Left renal cortex interstitium (tissue), 4 donors: Measurements from ENCODE around the gene SRRT. TPM values are rescaled to one million over a fixed set of nuclear protein-coding genes. Genes with fewer than 3 reads are reported as not detected.
"Not testable (repeated sequence)": the region's sequence is repeated elsewhere in the genome, so short reads cannot be mapped to it uniquely, and the experiment has no call there.

ENCODE experiments used
- DNase-seq, 4 donors: peaks; one replicate each; pipeline ENCODE4 v3.0.0-alpha.2; 2013; ENCODE audit warnings: low read depth in 4 of 4, low spot score in 2 of 4, missing footprints in 1 of 4
- polyA plus RNA-seq, 4 donors: library from polyadenylated mRNA; unstranded; fragments of 120-200 nt; gene quantifications; one replicate each; pipeline ENCODE4 v1.2.1, GENCODE V29; 2013; ENCODE audit not compliant: insufficient read length in 4 of 4

The SRRT gene
- polyA plus RNA-seq, 4 donors = 144 to 219 (median 178) TPM

DNA sequence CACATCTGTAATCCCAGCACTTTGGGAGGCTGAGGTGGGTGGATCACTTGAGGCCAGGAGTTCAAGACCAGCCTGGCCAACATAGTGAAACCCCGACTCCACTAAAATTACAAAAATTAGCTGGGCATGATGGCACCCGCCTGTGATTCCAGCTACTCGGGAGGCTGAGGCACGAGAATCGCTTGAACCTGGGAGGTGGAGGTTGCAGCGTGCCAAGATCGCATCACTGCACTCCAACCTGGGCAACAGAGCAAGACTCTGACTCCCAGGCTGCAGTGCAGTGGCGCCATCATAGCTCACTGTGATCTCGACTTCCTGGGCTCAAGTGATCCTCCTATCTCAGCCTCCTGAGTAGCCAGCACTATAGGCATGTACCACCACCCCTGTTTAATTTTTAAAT lies 20.0 kb upstream of the SRRT start:
- DNase-seq = not testable (repeated sequence)

DNA sequence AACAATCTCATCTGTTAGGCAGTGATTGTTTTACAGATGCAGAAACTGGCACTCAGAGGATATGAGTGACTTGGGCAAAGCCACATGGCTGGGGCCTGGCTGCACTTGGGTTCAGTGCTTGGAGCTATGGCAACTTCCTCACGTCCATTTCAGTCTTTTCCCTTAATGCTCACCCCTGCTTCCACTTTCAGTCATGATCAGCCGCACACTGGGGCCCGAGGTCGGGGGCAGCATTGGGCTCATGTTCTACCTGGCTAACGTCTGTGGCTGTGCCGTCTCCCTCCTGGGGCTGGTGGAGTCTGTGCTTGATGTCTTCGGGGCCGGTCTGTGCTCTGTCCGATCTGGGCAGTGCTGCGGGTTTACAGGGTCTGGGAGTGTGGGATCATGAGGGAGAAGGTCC lies 19.4 kb upstream of the SRRT start:
- no peak for DNase-seq

DNA sequence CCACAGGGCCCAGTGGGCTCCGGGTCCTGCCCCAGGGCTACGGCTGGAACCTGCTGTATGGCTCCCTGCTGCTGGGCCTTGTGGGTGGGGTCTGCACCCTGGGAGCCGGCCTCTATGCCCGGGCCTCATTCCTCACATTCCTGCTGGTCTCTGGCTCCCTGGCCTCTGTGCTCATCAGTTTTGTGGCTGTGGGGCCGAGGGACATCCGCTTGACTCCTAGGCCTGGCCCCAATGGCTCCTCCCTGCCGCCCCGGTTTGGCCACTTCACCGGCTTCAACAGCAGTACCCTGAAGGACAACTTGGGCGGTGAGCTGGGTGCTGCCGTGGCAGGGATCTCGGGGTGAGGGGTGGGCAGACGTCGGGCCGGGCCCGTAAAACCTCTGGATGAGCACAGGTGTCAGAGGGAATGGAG lies 18.0 kb upstream of the SRRT start:
- DNase-seq = no peak

DNA sequence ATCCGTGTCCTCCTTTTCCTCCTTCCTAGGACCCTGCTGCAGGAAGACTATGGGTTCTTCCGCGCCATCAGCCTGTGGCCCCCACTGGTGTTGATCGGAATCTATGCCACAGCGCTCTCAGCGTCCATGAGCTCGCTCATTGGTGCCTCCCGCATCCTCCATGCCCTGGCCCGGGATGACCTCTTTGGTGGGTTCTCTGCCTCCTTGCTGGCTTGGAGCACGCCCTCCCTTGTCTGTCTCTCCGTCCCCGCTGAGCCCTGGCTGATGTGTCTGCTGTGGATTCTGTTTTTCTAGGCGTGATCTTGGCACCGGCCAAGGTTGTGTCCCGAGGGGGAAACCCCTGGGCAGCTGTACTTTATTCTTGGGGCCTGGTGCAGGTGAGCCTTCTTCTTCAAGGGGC lies 15.0 kb upstream of the SRRT start:
- DNase-seq = no peak

DNA sequence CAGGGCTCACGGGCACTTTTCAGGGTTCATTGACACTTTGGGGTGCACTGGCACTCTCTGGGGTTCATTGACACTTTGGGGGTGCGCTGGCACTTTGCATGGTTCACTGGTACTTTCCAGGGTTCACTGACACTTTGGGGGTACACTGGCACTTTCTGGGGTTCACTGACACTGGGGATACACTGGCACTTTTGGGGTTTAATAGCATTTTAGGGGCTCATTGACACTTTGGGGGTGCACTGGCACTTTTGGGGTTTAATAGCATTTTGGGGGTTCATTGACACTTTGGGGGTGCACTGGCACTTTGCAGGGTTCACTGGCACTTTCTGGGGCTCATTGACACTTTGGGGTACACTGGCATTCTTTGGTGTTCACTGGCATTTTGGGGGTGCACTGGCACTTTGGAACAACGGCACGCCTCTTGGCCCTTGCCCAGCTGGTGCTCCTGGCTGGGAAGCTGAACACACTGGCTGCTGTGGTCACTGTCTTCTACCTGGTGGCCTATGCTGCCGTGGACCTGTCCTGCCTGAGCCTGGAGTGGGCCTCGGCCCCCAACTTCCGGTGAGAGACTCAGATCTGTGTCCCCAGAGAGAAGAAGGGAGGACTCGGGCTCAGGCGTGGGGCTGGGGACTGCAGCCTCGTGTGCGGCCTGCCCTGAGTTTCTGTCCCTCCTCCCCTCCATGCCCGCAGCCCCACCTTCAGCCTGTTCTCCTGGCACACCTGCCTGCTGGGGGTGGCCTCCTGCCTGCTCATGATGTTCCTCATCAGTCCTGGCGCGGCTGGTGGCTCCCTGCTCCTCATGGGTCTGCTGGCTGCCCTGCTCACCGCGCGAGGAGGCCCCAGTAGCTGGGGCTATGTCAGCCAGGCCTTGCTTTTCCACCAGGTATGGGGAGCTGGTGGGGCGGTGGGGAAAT lies 13.9 kb upstream of the SRRT start:
- no peak for DNase-seq

DNA sequence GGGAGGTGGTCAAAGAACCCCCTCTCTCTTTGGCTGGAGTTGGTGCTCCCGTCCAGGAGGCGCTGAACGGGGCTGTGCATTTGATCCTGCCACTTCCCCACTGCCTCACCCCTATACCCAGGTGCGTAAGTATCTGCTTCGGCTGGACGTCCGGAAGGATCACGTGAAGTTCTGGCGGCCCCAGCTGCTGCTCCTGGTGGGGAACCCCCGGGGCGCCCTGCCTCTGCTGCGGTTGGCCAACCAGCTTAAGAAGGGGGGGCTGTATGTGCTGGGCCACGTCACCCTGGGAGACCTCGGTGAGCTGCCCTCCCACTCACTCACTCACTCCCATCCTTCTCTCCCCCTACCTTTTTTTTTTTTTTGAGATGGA lies 13.3 kb upstream of the SRRT start:
- DNase-seq = no peak

DNA sequence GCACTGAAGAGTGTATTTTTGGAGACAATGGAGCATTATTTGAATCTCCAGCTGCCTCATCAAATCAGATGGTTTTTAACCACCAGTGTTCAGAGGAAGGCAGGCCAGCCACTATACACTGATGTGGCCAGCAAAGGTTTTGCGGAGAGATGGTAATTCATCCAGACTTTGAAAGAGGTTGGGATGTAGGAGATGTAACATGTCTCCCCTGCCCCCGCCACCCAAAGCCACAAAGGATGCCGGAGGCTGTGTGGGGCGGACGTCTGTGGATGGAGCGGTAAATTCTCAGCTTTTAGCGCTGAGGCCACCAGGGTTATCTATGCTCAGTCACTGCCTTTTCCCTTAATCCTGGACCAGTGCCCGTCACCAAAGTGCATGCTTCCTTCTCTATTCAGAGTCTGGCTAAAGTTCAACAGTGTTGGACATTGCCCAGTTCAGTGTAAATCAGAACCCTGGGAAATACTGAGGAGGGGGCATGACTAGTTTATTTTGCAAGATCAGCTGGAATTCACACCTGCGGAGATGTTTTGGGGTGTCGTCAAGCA lies 11.4 kb upstream of the SRRT start:
- no peak for DNase-seq

DNA sequence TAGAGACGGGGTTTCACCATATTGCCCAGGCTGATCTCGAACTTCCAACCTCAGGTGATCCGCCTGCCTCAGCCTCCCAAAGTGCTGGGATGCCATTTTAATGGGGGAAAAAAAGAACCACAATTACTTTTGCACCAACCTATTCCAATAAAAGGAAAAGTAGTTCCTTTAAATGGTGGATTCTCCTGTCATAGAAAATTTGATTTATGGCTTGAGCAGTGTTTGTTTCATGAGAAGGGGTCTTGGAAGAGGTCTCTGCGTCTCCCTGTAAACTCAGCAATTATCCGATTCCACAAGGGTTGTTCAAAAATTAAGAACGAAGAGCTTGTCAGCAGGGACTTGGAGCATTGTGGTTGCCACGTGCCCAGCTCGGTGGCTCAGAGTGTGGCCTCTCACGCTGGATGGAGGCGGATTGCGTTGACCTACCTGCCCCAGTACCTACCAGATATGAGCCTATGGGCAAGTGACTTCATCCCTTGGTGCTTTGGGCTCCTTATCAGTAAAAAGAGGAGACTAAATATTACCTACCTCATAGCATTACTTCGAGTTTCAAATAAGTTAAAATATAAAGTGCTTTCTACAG lies 10.5 kb upstream of the SRRT start:
- no peak for DNase-seq

DNA sequence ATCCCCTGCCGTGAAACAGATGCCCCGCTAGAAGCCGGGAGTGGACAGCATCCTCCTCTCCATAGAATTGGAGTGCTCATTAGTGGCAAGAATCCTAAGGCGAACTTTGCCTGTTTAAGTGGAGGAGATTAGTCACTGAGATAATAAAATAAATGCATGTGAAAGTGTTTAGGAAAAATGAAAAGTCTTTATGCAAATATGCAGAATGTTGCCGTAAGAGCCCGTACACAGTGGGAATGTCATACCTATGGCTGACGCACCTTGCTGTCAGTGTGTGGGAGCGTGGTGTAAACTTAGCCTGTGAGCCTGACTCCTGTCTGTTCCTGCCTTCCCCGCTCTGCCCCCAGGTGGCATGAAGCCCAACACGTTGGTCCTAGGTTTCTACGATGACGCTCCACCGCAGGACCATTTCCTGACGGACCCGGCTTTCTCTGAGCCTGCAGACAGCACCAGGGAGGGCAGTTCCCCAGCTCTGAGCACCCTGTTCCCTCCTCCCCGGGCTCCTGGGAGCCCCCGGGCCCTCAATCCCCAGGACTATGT lies 9.5 kb upstream of the SRRT start:
- no peak for DNase-seq

DNA sequence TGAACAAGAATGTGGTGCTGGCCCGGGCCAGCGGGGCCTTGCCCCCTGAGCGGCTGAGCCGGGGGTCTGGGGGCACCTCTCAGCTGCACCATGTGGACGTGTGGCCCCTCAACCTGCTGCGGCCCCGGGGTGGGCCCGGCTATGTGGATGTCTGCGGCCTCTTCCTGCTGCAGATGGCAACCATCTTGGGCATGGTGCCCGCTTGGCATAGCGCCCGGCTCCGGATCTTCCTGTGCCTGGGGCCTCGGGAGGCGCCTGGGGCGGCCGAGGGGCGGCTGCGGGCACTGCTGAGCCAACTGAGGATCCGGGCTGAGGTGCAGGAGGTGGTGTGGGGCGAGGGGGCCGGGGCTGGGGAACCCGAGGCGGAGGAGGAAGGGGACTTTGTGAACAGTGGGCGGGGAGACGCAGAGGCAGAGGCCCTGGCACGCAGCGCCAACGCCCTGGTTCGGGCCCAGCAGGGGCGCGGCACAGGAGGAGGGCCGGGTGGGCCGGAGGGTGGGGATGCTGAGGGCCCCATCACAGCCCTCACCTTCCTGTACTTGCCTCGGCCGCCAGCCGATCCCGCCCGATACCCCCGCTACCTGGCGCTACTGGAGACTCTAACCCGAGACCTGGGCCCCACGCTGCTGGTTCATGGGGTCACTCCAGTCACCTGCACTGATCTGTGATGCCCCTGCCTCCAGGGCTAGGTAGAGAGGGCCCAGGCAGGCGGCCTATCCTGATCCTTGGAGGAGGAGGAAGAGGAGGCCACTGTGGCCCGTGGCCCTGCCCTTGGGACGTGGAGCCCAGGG lies 8.8 kb upstream of the SRRT start:
- no peak for DNase-seq

DNA sequence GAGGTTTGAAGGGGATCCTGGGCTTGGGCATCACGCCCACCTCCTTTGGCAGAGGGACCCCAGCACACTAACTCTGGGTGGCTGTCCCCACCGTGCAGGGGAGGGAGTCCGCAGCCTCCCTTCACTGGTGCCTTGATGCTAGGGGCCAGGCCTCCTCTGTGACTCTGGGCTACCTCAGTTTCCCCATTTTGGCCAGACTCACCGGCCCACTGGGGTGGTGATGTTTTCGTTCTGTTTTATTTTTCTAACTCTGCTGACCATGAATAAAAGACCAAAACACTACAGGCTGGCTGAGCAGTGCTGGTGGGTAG lies 8.2 kb upstream of the SRRT start:
- DNase-seq = no peak

DNA sequence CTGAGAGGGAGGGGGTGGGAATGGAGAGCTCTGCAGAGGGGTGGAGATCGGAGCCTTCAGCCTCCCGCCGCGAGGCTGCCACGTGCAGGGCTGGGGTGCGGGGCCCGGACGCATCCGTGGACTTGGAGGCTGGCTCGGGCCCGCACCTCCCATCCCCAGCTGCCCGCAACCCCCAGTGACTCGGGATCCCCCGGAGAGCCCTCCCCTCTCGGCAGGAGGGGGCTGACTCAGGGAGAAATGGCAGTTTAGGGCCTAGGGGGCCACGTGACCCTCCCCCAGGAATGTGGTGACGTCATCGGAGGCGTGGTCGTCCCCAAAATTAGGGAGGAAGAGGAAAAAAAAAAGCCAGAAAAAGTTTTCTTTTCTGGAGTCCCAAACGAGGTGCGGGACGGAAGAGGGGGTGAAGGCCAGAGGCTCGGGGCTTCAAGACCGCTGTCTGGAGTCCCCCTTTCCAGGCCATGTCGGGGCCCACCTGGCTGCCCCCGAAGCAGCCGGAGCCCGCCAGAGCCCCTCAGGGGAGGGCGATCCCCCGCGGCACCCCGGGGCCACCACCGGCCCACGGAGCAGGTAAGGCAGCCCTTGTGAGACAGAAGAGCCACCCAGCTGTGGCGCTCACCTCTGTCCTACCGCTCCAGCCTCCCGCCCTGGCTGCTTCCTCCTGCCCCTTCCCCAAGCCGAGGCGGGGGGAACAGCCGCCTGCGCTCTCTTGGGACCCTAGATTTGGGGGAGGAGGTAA lies 7.7 kb upstream of the SRRT start, which contains the start of gene TRIP6:
Gene TRIP6 (plus strand): TSS at position 348 of the 736 bp plus-strand sequence. CDS start 111 bp downstream, at position 459.
- DNase-seq = peak in 3 of 4 donors; percentile 85 to 92 (median 88)

DNA sequence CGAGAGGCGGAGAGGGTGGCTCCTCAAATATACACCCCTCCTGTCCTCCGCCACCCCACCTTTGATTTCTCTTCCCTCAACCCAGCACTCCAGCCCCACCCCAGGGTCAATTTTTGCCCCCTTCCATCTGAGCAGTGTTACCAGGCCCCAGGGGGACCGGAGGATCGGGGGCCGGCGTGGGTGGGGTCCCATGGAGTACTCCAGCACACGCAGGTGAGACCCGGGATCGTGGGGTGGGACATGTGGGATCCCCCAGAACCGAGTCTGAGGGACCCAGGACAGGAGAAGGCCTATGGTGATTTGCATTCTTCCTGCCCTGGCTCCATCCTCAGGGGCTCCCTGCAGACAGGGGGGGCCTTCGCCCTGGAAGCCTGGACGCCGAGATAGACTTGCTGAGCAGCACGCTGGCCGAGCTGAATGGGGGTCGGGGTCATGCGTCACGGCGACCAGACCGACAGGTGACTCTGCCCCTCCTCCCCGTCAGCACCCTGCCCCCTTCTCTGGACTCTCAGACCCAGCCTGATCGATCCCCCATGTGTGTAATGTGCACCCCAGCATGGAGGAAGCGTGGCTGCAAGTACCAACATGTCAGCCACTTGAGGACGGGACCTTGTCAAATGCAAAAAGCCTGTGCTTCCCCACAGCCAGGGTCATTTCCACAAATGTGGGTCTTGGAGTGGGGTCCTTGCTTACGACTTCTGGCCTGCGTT lies 7.0 kb upstream of the SRRT start:
- DNase-seq = no peak

DNA sequence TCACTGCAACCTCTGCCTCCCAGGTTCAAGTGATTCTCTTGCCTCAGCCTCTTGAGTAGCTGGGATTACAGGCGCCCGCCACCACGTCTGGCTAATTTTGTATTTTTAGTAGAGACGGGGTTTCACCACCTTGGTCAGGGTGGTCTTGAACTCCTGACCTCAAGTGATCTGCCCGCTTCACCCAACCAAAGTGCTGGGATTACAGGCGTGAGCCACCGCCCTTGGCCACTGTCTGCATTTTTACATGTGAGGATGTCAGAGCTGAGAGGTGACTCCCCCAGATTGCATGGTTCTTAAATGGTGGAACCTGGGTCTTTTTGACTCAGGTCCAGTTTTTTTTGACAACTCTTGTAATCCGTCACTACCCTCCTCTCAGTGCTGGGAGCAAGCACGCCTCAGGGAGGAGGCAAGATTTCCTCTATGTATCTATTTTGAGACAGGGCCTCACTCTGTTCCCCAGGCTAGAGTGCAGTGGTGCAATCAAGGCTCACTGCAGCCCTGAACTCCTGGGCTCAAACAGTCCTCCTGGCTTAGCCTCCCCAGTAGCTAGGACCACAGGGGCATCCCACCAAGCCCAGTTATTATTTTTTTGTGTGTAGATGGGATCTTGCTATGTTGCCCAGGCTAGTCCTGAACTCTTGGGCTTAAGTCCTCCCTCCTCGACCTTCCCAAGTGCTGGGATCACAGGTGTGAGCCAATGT lies 1.2 kb upstream of the SRRT start:
- DNase-seq = no peak

DNA sequence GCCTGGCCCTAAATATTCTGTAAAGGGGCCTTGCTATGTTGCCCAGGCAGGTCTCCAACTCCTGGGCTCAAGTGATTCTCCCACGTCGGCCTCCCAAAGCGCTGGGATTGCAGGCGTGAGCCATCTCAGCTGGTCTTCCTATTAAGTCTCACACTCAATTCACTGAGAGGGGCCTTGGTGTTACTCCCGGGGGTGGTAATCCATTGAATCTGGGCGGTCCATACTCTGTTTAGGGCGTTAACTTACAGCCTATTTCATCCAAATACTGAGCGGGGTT lies 665 bp upstream of the SRRT start:
- DNase-seq = no peak

DNA sequence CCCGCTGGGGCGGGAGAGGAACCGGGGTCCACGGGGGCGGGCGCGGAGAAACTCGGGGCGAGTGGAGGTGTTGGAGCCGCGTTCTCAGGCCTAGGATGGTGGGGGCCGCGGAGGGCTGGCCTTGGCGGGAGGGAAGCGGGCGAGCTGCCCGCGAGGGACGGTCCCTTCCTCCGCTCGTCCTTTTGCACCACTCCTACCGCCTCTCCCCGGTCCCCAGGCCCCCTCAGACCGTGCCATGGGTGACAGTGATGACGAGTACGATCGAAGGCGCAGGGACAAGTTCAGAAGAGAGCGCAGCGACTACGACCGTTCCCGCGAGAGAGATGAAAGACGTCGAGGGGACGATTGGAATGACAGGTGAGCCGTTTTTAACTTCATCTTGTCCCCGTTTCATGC lies 451 bp downstream of the SRRT start:
- no peak for DNase-seq

DNA sequence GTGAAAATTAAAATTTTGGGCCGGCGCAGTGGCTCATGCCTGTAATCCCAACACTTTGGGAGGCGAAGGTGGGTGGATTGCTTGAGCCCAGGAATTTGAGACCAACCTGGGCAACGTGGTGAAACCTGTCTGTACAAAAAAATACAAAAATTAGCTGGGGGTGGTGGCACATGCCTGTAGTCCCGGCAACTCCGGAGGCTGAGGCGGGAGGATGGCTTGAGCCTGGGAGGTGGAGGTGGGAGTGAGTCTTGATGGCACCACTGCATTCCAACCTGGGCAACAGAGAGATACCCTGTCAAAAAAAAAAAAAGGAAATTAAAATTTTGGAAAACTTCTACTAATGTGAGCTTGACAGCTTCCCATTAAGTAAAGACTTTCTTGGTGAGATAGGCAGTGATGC lies 3.1 kb downstream of the SRRT start:
- DNase-seq = no peak

DNA sequence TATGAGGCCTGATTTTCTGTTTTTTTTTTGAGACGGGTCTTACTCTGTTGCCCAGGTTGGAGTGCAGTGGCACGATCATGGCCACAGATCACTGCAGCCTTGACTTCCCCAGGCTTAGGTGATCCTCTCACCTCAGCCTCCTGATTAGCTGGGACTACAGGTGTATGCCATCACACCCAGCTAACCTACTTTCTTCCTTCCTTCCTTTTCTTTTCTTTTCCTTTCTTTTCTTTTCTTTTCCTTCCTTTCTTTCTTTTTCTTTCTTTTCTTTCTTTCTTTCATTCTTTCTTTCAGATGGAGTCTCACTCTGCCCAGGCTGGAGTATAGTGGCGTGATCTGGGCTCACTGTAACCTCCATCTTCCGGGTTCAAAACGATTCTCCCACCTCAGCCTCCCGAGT lies 3.8 kb downstream of the SRRT start:
- no peak for DNase-seq

DNA sequence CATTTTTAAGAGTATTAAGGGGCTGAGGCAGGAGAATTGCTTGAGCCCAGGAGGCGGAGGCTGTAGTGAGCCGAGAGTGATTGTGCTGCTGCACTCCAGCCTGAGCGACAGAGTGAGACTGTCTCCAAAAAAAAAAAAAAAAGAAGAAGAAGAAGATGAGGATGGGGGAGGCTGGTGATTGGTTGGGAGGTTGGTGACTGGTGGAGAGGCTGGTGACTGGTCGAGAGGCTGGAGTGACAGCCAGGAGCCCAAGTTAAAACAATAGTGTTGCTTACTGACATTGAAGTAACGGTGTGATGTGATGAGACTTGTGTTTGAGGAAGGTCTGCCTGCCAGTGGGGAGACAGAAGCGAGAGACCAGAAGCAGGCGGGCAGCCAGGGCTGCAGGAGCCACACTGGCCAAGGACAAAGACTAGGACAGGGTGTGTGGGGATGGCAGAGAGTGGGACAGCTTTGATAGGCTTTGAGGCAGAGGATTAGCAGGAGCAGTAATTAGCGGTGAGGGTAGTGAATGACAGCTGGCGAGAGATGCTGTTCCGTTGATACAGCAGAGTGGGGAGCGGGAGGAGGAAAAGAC lies 4.9 kb downstream of the SRRT start:
- DNase-seq = no peak
